ENCODE measurements around the gene ZBP1.
"Not testable (repeated sequence)": the region's sequence is repeated elsewhere in the genome, so short reads cannot be mapped to it uniquely, and the experiment has no call there.

ZBP1 gene

GRCh38 chr20:57638895-57639236 is 18.6 kb upstream of the ZBP1 start:
- DNase-seq = no peak

- no peak for DNase-seq
Observed at GRCh38 chr20:57638173-57638894, 18.1 kb upstream of the ZBP1 start.

- DNase-seq = no peak
Observed at GRCh38 chr20:57633945-57634491, 13.8 kb upstream of the ZBP1 start.

GRCh38 chr20:57632286-57632685 is 12.1 kb upstream of the ZBP1 start:
- DNase-seq = no peak

- no peak for DNase-seq
Observed at GRCh38 chr20:57630061-57630460, 9.8 kb upstream of the ZBP1 start.

GRCh38 chr20:57629491-57629901 is 9.3 kb upstream of the ZBP1 start:
- not testable (repeated sequence) for DNase-seq

GRCh38 chr20:57628962-57629308 is 8.7 kb upstream of the ZBP1 start:
- DNase-seq = not testable (repeated sequence)

GRCh38 chr20:57628047-57628961 is 8.1 kb upstream of the ZBP1 start:
- DNase-seq = no peak

GRCh38 chr20:57627339-57627738 is 7.1 kb upstream of the ZBP1 start:
- no peak for DNase-seq

- DNase-seq = no peak
Observed at GRCh38 chr20:57625978-57626377, 5.8 kb upstream of the ZBP1 start.

GRCh38 chr20:57625181-57625958 is 5.1 kb upstream of the ZBP1 start:
- DNase-seq = no peak

GRCh38 chr20:57624124-57624523 is 3.9 kb upstream of the ZBP1 start:
- no peak for DNase-seq

- DNase-seq = peak; percentile 77
Observed at GRCh38 chr20:57622579-57623381, 2.6 kb upstream of the ZBP1 start.

GRCh38 chr20:57622201-57622570 is 2.0 kb upstream of the ZBP1 start:
- no peak for DNase-seq

GRCh38 chr20:57621421-57622200 is 1.4 kb upstream of the ZBP1 start:
- no peak for DNase-seq

GRCh38 chr20:57620999-57621398 is 773 bp upstream of the ZBP1 start:
- DNase-seq = no peak

GRCh38 chr20:57619051-57619831 is 985 bp downstream of the ZBP1 start:
- peak; percentile 62 for DNase-seq

GRCh38 chr20:57618764-57619050 is 1.5 kb downstream of the ZBP1 start:
- DNase-seq = no peak

- DNase-seq = no peak
Observed at GRCh38 chr20:57618091-57618763, 2.0 kb downstream of the ZBP1 start.

GRCh38 chr20:57617079-57617795 is 3.0 kb downstream of the ZBP1 start:
- no peak for DNase-seq
